OCI-LY3 (cell line): ENCODE results near the gene PNKP.

Source experiments
- EZH2phosphoT487 ChIP-seq: fragments of 200-600 bp; shearing (Covaris generic); IDR thresholded peaks from 2 replicates; pipeline ENCODE4 v1.6.1; 2018; ENCODE audit warnings: antibody characterized with exemption, mixed run types, low read depth
- TF ChIP-seq, protein P1 (sequence below): fragments of 200-600, 300-600 bp; sonication (generic); IDR thresholded peaks from 2 replicates; pipeline ENCODE4 v1.5.1; 2014; ENCODE audit warnings: antibody characterized with exemption, low read length, low read depth

DNA sequence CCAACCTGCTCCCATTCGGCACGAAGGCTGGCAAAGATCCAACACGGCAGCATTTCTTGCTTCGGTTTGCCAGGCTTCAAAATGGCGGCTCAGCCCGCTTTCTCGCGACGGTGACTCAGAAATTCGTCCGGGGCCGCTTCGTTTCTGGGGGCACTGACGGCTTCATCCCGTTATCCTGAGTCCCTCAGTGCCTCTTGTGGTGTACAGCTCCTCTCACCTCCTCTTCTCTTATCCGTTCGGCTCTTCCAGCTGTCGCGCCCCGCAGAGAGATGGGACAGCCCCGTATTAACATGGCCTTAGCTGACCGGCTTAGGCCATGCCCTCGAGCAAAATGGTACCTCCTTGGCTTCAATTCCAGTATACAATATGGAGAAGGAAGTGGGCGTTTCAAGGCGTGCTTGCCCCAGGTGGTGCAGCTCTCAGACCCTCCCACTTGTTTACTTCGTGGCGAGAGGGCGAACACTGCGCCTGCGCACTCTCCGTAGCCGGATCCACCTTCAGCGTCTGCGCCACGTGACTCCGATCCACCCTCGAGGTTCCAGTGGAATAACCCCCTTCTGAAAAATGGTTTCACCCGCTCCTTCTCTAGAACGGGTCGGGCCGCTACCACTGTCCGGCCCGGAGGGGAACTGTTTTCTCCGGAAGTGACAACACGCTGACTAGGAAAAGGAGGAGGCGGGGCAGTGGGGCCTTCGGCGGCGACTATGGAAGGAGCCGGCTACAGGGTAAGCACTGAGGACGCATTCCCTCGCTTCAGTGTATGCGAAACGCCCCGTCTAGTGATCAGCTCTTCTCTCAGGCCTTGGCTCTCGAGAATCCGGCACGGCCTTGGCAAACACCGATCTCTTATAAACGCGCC is 9.9 kb upstream of the PNKP start, which contains the start of the genes AKT1S1 and TBC1D17:
- TF ChIP-seq, protein P1, sequence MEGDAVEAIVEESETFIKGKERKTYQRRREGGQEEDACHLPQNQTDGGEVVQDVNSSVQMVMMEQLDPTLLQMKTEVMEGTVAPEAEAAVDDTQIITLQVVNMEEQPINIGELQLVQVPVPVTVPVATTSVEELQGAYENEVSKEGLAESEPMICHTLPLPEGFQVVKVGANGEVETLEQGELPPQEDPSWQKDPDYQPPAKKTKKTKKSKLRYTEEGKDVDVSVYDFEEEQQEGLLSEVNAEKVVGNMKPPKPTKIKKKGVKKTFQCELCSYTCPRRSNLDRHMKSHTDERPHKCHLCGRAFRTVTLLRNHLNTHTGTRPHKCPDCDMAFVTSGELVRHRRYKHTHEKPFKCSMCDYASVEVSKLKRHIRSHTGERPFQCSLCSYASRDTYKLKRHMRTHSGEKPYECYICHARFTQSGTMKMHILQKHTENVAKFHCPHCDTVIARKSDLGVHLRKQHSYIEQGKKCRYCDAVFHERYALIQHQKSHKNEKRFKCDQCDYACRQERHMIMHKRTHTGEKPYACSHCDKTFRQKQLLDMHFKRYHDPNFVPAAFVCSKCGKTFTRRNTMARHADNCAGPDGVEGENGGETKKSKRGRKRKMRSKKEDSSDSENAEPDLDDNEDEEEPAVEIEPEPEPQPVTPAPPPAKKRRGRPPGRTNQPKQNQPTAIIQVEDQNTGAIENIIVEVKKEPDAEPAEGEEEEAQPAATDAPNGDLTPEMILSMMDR: no peak
- TF ChIP-seq EZH2phosphoT487: no peak
